Naive thymus-derived CD4-positive, alpha-beta T cell (primary cell): Measurements from ENCODE around the gene PCGF5. TPM values are rescaled to one million over a fixed set of nuclear protein-coding genes. Genes with fewer than 3 reads are reported as not detected.
A peak's percentile ranks its signal among the peaks of the same experiment; 100 is the strongest.
"Not testable (repeated sequence)": the region's sequence is repeated elsewhere in the genome, so short reads cannot be mapped to it uniquely, and the experiment has no call there.

Experiments used
- ATAC-seq: fragments of 150-1000 bp; cut with Tn5 transposase; 2 replicates; pipeline ENCODE4 v1.10.0; 2021; ENCODE audit warnings: mild to moderate bottlenecking, moderate library complexity
- CTCF ChIA-PET: fragments of 350-600 bp; sonication (Branson Sonifier 250); formaldehyde crosslinking; loops from one replicate; lab custom pipeline; 2021; ENCODE audit warnings: antibody characterized with exemption; lab: Charles Lee
- POLR2A ChIA-PET: fragments of 350-600 bp; sonication (Branson Sonifier 250); formaldehyde crosslinking; loops from one replicate; lab custom pipeline; 2021; ENCODE audit warnings: antibody characterized with exemption, inconsistent platforms; lab: Charles Lee
- DNase-seq, 9 donors: peaks; one replicate each; pipeline versions ENCODE4 v3.0.0 to v3.0.0-alpha.2; 2020 to 2022; ENCODE audit warnings: mixed read lengths in 1 of 9
- H3K27ac ChIP-seq: one replicate; pipeline ENCODE4 v1.7.0; 2013; ENCODE audit warnings: mild to moderate bottlenecking, low read depth, low read length, moderate library complexity
- H3K27me3 ChIP-seq, 2 donors: one replicate each; pipeline ENCODE4 v1.7.0; 2013; ENCODE audit warnings: low read length in 2 of 2, mild to moderate bottlenecking in 2 of 2, moderate library complexity in 2 of 2; ENCODE audit not compliant: control insufficient read depth in 2 of 2, insufficient read depth in 2 of 2
- H3K36me3 ChIP-seq, 3 experiments: 1 replicate in 2 of 3; 2 replicates in 1 of 3; pipeline ENCODE4 v1.7.0; 2013; ENCODE audit warnings: low read length in 3 of 3, mild to moderate bottlenecking in 3 of 3, moderate library complexity in 1 of 3; ENCODE audit not compliant: insufficient read depth in 3 of 3, control insufficient read depth in 2 of 3
- H3K4me1 ChIP-seq, 2 donors: one replicate each; pipeline ENCODE4 v1.7.0; 2013; ENCODE audit warnings: low read length in 2 of 2, mild to moderate bottlenecking in 2 of 2, moderate library complexity in 1 of 2; ENCODE audit not compliant: control insufficient read depth in 2 of 2, insufficient read depth in 2 of 2
- H3K4me3 ChIP-seq: 2 replicates; pipeline ENCODE4 v1.7.0; 2013; ENCODE audit warnings: mild to moderate bottlenecking, low read length
- H3K9me3 ChIP-seq, 3 experiments: 1 replicate in 2 of 3; 2 replicates in 1 of 3; pipeline ENCODE4 v1.7.0; 2013; ENCODE audit warnings: low read length in 3 of 3; ENCODE audit not compliant: control insufficient read depth in 2 of 3
- H3K27ac Mint-ChIP-seq, 9 donors: one replicate each; pipeline ENCODE4 v1.8.0; 2020 to 2022; ENCODE audit warnings: mixed read lengths in 9 of 9, mild to moderate bottlenecking in 8 of 9, moderate library complexity in 5 of 9, inconsistent platforms in 2 of 9
- H3K27me3 Mint-ChIP-seq, 5 donors: one replicate each; pipeline ENCODE4 v1.8.0; 2021 to 2022; ENCODE audit warnings: mixed read lengths in 5 of 5, mild to moderate bottlenecking in 1 of 5
- H3K36me3 Mint-ChIP-seq, 5 donors: one replicate each; pipeline ENCODE4 v1.8.0; 2020 to 2022; ENCODE audit warnings: mixed read lengths in 5 of 5, mild to moderate bottlenecking in 3 of 5, inconsistent platforms in 1 of 5
- H3K4me1 Mint-ChIP-seq, 7 donors: one replicate each; pipeline ENCODE4 v1.8.0; 2020 to 2022; ENCODE audit warnings: mixed read lengths in 7 of 7, mild to moderate bottlenecking in 3 of 7, inconsistent platforms in 1 of 7
- H3K4me3 Mint-ChIP-seq, 10 donors: one replicate each; pipeline ENCODE4 v1.8.0; 2020 to 2022; ENCODE audit warnings: mild to moderate bottlenecking in 10 of 10, mixed read lengths in 10 of 10, moderate library complexity in 6 of 10, inconsistent platforms in 2 of 10
- H3K9me3 Mint-ChIP-seq, 11 donors: one replicate each; pipeline ENCODE4 v1.8.0; 2020 to 2022; ENCODE audit warnings: mixed read lengths in 11 of 11, mild to moderate bottlenecking in 4 of 11, inconsistent platforms in 1 of 11, moderate library complexity in 1 of 11
- intact Hi-C, 2 donors: fragments of 100-400 bp; cut with micrococcal nuclease; formaldehyde crosslinking; loops; one replicate each; pipeline ENCODE4 v1.15.1; 2023
- polyA plus RNA-seq, 2 donors: library from polyadenylated mRNA; unstranded; fragments of 300-500 nt; fragmentation: Illumina TruSeq; gene quantifications; one replicate each; pipeline ENCODE4 v1.2.3, GENCODE V29; 2021
- total RNA-seq, 6 experiments: library from RNA in 5 of 6; stranded (reverse) in 5 of 6; gene quantifications; 1 replicate in 5 of 6; 2 replicates in 1 of 6; pipeline ENCODE4 v1.2.3 and lab custom pipeline; 2021 to 2026

PCGF5 gene
- total and polyA plus RNA-seq, 7 experiments from 2014 or later: 41.2 to 69.9 (median 57.4) TPM

DNA sequence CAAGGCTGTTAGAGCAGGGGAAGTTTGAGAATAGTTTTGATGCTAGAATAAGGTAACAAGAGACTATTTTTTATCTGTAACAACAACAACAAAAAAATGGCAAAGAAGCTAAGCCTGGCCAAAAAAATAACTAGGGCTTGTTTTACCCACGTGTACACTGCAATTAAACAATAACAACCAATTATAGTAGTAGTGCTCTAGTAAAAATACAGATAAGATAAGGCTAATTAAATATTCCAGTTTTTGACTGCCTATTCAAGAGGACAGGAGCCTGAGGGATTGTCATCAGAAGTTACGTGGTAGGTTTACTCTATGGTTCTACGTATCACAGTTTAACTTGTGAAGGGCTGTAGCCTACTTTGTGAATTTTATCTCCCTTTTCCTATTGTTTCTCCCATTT lies 29.2 kb downstream of the PCGF5 start:
- ChIA-PET CTCF (interaction anchor here (0.8 to 7.5 kb wide), 15 partner anchors 11 to 370 kb away, joined by 3 to 148 read pairs (median 5); no protein-coding TSS in a partner anchor), POLR2A (interaction anchor here (0.8 to 2.2 kb wide), 5 partner anchors 29 to 244 kb away, joined by 3 to 10 read pairs (median 6); no protein-coding TSS in a partner anchor)
- Histone ChIP-seq H3K27ac (no peak overlapping the region), H3K4me3 (no peak overlapping the region), H3K9me3 (no peaks in the 10 kb centered on the region), H3K36me3 (peaks cover 20 to 25% (median 22%) of the 10 kb centered on the region in 3 experiments), H3K4me1 (peaks cover 7 to 27% of the 10 kb centered on the region in 2 donors), H3K27me3 (no peaks in the 10 kb centered on the region)
- H3K27ac Mint-ChIP-seq: peak overlapping the region in 6 of 9 donors; percentile 20 to 80 (median 30)
- intact Hi-C loops: loop anchor here (2.0 to 5.0 kb wide), 5 partner anchors 21 to 499 kb away; partner anchors contain the start of gene PCGF5 (in 2 of the 2)
- H3K4me3 Mint-ChIP-seq: no peak overlapping the region
- no peaks in the 10 kb centered on the region for H3K27me3 Mint-ChIP-seq
- DNase-seq: no peak
- no peak for ATAC-seq
- peaks cover 5 to 15% (median 7%) of the 10 kb centered on the region in 7 donors for H3K4me1 Mint-ChIP-seq
- peaks cover 3 to 28% (median 24%) of the 10 kb centered on the region in 5 donors for H3K36me3 Mint-ChIP-seq
- H3K9me3 Mint-ChIP-seq: no peaks in the 10 kb centered on the region

GRCh38 chr10:91250341-91250740 lies 29.9 kb downstream of the PCGF5 start:
- Histone ChIP-seq H3K27me3 (no peaks in the 10 kb centered on the region), H3K9me3 (peaks cover 0 to 3% (median 0%) of the 10 kb centered on the region in 3 experiments), H3K27ac (no peak overlapping the region), H3K4me3 (no peak overlapping the region), H3K4me1 (peaks cover 7 to 24% of the 10 kb centered on the region in 2 donors), H3K36me3 (peaks cover 25 to 28% (median 26%) of the 10 kb centered on the region in 3 experiments)
- ChIA-PET POLR2A (interaction anchor here (0.7 to 2.2 kb wide), 11 partner anchors 11 to 340 kb away, joined by 3 to 10 read pairs (median 4); no protein-coding TSS in a partner anchor), CTCF (interaction anchor here (0.6 to 7.5 kb wide), 27 partner anchors 8 to 1908 kb away, joined by 3 to 148 read pairs (median 4); no protein-coding TSS in a partner anchor)
- Mint-ChIP-seq H3K36me3 (peaks cover 7 to 35% (median 29%) of the 10 kb centered on the region in 5 donors), H3K4me3 (no peak overlapping the region), H3K27ac (peak overlapping the region in 6 of 9 donors; percentile 8 to 80 (median 28)), H3K27me3 (no peaks in the 10 kb centered on the region), H3K9me3 (peaks cover 0 to 2% (median 0%) of the 10 kb centered on the region in 11 donors), H3K4me1 (peaks cover 5 to 15% (median 7%) of the 10 kb centered on the region in 7 donors)
- intact Hi-C loops: loop anchor here (2.0 to 5.0 kb wide), 4 partner anchors 30 to 500 kb away; partner anchors contain the start of gene PCGF5 (in 2 of the 2)
- no peak for DNase-seq
- ATAC-seq: no peak

DNA sequence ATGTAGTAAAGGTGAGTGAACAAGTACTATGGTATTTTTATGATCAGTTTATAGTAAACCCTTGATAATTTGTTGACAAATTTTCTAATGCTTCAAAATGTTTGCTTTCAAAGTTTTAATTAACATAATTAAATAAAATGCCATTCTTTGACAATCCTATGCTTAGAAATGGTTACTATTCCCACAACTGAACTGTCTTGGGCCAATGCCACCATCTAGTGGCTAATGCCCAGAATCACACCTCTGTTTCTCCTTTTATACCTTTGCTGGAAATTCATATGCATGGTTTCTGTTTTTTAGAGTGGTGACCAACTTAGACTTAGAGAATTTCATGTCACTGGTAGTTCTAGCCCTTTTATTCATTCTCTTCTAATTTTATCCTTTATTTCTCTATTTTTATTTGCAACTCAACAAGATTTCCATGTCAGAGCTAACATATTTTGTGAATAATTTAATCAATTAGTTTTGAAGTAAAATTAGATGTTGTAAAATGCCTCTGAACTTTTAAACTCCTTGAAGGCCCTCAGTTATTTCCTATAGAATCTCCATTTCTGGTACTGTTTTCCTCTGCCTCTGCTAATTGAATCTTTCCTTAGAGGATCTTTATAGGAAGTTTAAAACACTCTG lies 31.1 kb downstream of the PCGF5 start:
- Histone ChIP-seq H3K4me1 (peaks cover under 1 to 13% of the 10 kb centered on the region in 2 donors), H3K9me3 (peaks cover 0 to 3% (median 0%) of the 10 kb centered on the region in 3 experiments), H3K36me3 (peaks cover 25 to 38% (median 26%) of the 10 kb centered on the region in 3 experiments), H3K4me3 (no peak overlapping the region), H3K27me3 (no peaks in the 10 kb centered on the region), H3K27ac (no peak overlapping the region)
- ATAC-seq (peak; percentile 89), DNase-seq (peak; percentile 16 to 72 (median 64))
- Mint-ChIP-seq H3K4me1 (peaks cover 5 to 15% (median 9%) of the 10 kb centered on the region in 7 donors), H3K27ac (no peak overlapping the region), H3K27me3 (no peaks in the 10 kb centered on the region), H3K36me3 (peaks cover 13 to 44% (median 36%) of the 10 kb centered on the region in 5 donors), H3K4me3 (no peak overlapping the region), H3K9me3 (peaks cover 0 to 2% (median 0%) of the 10 kb centered on the region in 11 donors)
- POLR2A ChIA-PET: interaction anchor here (0.6 to 2.2 kb wide), 7 partner anchors 90 to 341 kb away, joined by 3 to 10 read pairs (median 6); no protein-coding TSS in a partner anchor
- CTCF ChIA-PET: interaction anchor here (0.6 to 7.5 kb wide), 19 partner anchors 9 to 341 kb away, joined by 3 to 148 read pairs (median 5); no protein-coding TSS in a partner anchor
- intact Hi-C loops: loop anchor here (1.0 to 5.0 kb wide), 11 partner anchors 31 to 501 kb away; partner anchors contain the start of gene PCGF5 (in 2 of the 2)

GRCh38 chr10:91253300-91253699 lies 32.8 kb downstream of the PCGF5 start:
- no peak overlapping the region for H3K4me3 ChIP-seq
- Mint-ChIP-seq H3K9me3 (peaks cover 0 to 2% (median 0%) of the 10 kb centered on the region in 11 donors), H3K27me3 (no peaks in the 10 kb centered on the region), H3K27ac (peak overlapping the region in 1 of 9 donors; percentile 16), H3K4me1 (peaks cover 5 to 15% (median 7%) of the 10 kb centered on the region in 7 donors), H3K4me3 (no peak overlapping the region), H3K36me3 (peaks cover 20 to 61% (median 46%) of the 10 kb centered on the region in 5 donors)
- intact Hi-C loops: loop anchor here in 1 of 2 donors (5.0 kb wide), 1 partner anchor 46 kb away; no protein-coding TSS in a partner anchor
- H3K27me3 ChIP-seq: no peaks in the 10 kb centered on the region
- H3K27ac ChIP-seq: no peak overlapping the region
- peaks cover 0 to 3% (median 0%) of the 10 kb centered on the region in 3 experiments for H3K9me3 ChIP-seq
- DNase-seq (no peak), ATAC-seq (no peak)
- ChIA-PET POLR2A (no interaction called here), CTCF (interaction anchor here (6.3 to 7.5 kb wide), 2 partner anchors 164 to 246 kb away, joined by 107 to 148 read pairs; no protein-coding TSS in a partner anchor)
- no peaks in the 10 kb centered on the region for H3K4me1 ChIP-seq
- H3K36me3 ChIP-seq: peaks cover 25 to 45% (median 26%) of the 10 kb centered on the region in 3 experiments

- Mint-ChIP-seq H3K27me3 (no peaks in the 10 kb centered on the region), H3K4me1 (peaks cover 0 to 5% (median 0%) of the 10 kb centered on the region in 7 donors), H3K27ac (no peak overlapping the region), H3K36me3 (peaks cover 26 to 72% (median 55%) of the 10 kb centered on the region in 5 donors), H3K9me3 (peaks cover 0 to 3% (median 0%) of the 10 kb centered on the region in 11 donors), H3K4me3 (no peak overlapping the region)
- CTCF ChIA-PET: no interaction called here
- no peak overlapping the region for H3K27ac ChIP-seq
- no peaks in the 10 kb centered on the region for H3K27me3 ChIP-seq
- no peak overlapping the region for H3K4me3 ChIP-seq
- no peaks in the 10 kb centered on the region for H3K4me1 ChIP-seq
- H3K9me3 ChIP-seq: peaks cover 0 to 3% (median 0%) of the 10 kb centered on the region in 3 experiments
- DNase-seq: no peak
- ATAC-seq: no peak
- intact Hi-C loops: no loop called here
- peaks cover 21 to 48% (median 26%) of the 10 kb centered on the region in 3 experiments for H3K36me3 ChIP-seq
- POLR2A ChIA-PET: no interaction called here
Measured at GRCh38 chr10:91257310-91257709, 36.8 kb downstream of the PCGF5 start.

GRCh38 chr10:91260417-91260816 lies 40.0 kb downstream of the PCGF5 start:
- H3K36me3 ChIP-seq: peaks cover 0 to 30% (median 0%) of the 10 kb centered on the region in 3 experiments
- H3K4me3 ChIP-seq, H3K9me3 ChIP-seq, intact Hi-C loops, H3K27ac Mint-ChIP-seq, ATAC-seq, POLR2A ChIA-PET, DNase-seq, H3K27me3 ChIP-seq, H3K9me3 Mint-ChIP-seq, H3K27me3 Mint-ChIP-seq, H3K27ac ChIP-seq, H3K4me3 Mint-ChIP-seq, H3K4me1 ChIP-seq, H3K4me1 Mint-ChIP-seq: not testable (repeated sequence)
- peaks cover 24 to 57% (median 37%) of the 10 kb centered on the region in 5 donors for H3K36me3 Mint-ChIP-seq
- CTCF ChIA-PET: interaction anchor here (1.1 to 1.2 kb wide), 2 partner anchors 10 to 253 kb away, joined by 3 to 4 read pairs; no protein-coding TSS in a partner anchor
